Natural killer cell treated with Interleukin-12 subunit alpha and Interleukin-12 subunit beta and Interleukin-15 and Interleukin-18, amount 100 ng/mL, for 72 hours (primary cell): ENCODE results near the gene CHST12. TPM values are rescaled to one million over a fixed set of nuclear protein-coding genes. Genes with fewer than 3 reads are reported as not detected.
"Not testable (repeated sequence)": the region's sequence is repeated elsewhere in the genome, so short reads cannot be mapped to it uniquely, and the experiment has no call there.

ENCODE experiments used
- ATAC-seq, 2 donors: fragments of 150-1000 bp; cut with Tn5 transposase in 1 of 2; sonication (Bioruptor Pico), chemical (Tn5 transposase) in 1 of 2; 2 replicates each; pipeline ENCODE4 v1.10.0; 2021
- DNase-seq: peaks from one replicate; pipeline ENCODE4 v3.0.0; 2022; ENCODE audit warnings: low spot score
- H3K27ac Mint-ChIP-seq, 2 donors: 1 replicate in 1 of 2; 2 replicates in 1 of 2; pipeline ENCODE4 v1.8.0; 2022; ENCODE audit warnings: mixed read lengths in 2 of 2, mild to moderate bottlenecking in 1 of 2, moderate library complexity in 1 of 2
- H3K27me3 Mint-ChIP-seq, 2 donors: 1 replicate in 1 of 2; 2 replicates in 1 of 2; pipeline ENCODE4 v1.8.0; 2022; ENCODE audit warnings: mixed read lengths in 2 of 2
- H3K36me3 Mint-ChIP-seq: one replicate; pipeline ENCODE4 v1.8.0; 2022; ENCODE audit warnings: mixed read lengths
- H3K4me1 Mint-ChIP-seq, 2 donors: 1 replicate in 1 of 2; 2 replicates in 1 of 2; pipeline ENCODE4 v1.8.0; 2022; ENCODE audit warnings: low read depth in 2 of 2, mixed read lengths in 2 of 2, mild to moderate bottlenecking in 1 of 2
- H3K4me3 Mint-ChIP-seq: one replicate; pipeline ENCODE4 v1.8.0; 2022; ENCODE audit warnings: mixed read lengths
- H3K9me3 Mint-ChIP-seq: 2 replicates; pipeline ENCODE4 v1.8.0; 2022; ENCODE audit warnings: mixed read lengths
- total RNA-seq, 2 donors: library from RNA; stranded (reverse); gene quantifications; one replicate each; pipeline ENCODE4 v1.2.3, GENCODE V29; 2022

Gene CHST12
- total RNA-seq, 2 donors from 2014 or later = 29.6 to 31.7 TPM

- Mint-ChIP-seq H3K27me3 (no peaks in the 10 kb centered on the region), H3K4me3 (no peak overlapping the region), H3K27ac (peak overlapping the region; percentile 40 to 90), H3K4me1 (peaks cover 26 to 42% of the 10 kb centered on the region in 2 donors), H3K9me3 (no peaks in the 10 kb centered on the region), H3K36me3 (no peaks in the 10 kb centered on the region)
- ATAC-seq = no peak
- DNase-seq = no peak
These were observed 37.3 kb downstream of the CHST12 start for GRCh38 chr7:2440608-2441245.

GRCh38 chr7:2441430-2442058, 38.1 kb downstream of the CHST12 start:
- Mint-ChIP-seq H3K27ac (peak overlapping the region; percentile 40 to 90), H3K9me3 (no peaks in the 10 kb centered on the region), H3K4me3 (peak overlapping the region; percentile 10), H3K36me3 (no peaks in the 10 kb centered on the region), H3K4me1 (peaks cover 24 to 36% of the 10 kb centered on the region in 2 donors), H3K27me3 (no peaks in the 10 kb centered on the region)
- no peak for ATAC-seq
- no peak for DNase-seq

GRCh38 chr7:2443491-2443890, 40.1 kb downstream of the CHST12 start:
- ATAC-seq (no peak), DNase-seq (no peak)
- Mint-ChIP-seq H3K36me3 (no peaks in the 10 kb centered on the region), H3K4me3 (no peak overlapping the region), H3K4me1 (peaks cover 30 to 31% of the 10 kb centered on the region in 2 donors), H3K27me3 (no peaks in the 10 kb centered on the region), H3K9me3 (no peaks in the 10 kb centered on the region), H3K27ac (no peak overlapping the region)

- peaks cover 24 to 30% of the 10 kb centered on the region in 2 donors for H3K4me1 Mint-ChIP-seq
- no peak overlapping the region for H3K4me3 Mint-ChIP-seq
- DNase-seq = no peak
- ATAC-seq = no peak
- H3K9me3 Mint-ChIP-seq = no peaks in the 10 kb centered on the region
- no peak overlapping the region for H3K27ac Mint-ChIP-seq
- H3K27me3 Mint-ChIP-seq = no peaks in the 10 kb centered on the region
- H3K36me3 Mint-ChIP-seq = no peaks in the 10 kb centered on the region
These were observed 41.1 kb downstream of the CHST12 start for GRCh38 chr7:2444476-2444875.

- no peaks in the 10 kb centered on the region for H3K36me3 Mint-ChIP-seq
- DNase-seq (no peak), ATAC-seq (no peak)
- H3K4me1 Mint-ChIP-seq = peaks cover 23 to 27% of the 10 kb centered on the region in 2 donors
- no peak overlapping the region for H3K4me3 Mint-ChIP-seq
- no peaks in the 10 kb centered on the region for H3K9me3 Mint-ChIP-seq
- no peaks in the 10 kb centered on the region for H3K27me3 Mint-ChIP-seq
- no peak overlapping the region for H3K27ac Mint-ChIP-seq
These were observed 41.6 kb downstream of the CHST12 start for GRCh38 chr7:2445047-2445446.

DNA sequence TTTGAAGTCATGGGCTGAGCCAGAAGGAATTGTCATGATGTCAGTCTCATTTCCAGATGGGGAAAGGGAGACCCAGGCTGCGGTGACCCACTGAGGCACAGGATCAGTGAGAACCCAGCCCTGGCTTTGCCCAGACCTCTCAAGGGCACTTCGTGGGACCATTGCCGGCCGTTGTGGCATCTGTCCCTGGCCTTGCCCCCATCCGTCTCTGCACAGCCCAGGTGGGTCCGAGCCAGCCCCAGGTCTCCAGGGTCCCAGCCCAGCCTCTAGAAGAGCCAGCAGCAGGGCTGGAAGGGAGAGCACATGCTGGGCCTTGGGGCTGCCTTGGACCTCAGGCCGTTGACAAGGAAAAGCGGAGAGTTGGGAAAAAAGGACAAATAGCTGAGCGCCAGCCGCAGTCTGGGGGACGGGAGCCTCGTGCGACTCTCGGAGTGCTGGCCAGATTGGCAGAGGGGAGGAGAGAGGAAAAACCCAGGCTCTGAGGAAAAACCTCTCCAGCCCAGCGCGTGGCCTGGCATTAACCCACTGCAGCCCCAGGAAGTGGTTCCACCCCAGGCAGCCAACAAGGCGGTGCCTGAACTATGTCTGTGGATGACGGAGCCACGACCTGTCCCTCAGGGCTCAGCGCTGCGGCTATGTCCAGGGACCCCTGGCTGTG, 42.6 kb downstream of the CHST12 start:
- H3K4me1 Mint-ChIP-seq = peaks cover 15 to 17% of the 10 kb centered on the region in 2 donors
- H3K36me3 Mint-ChIP-seq = no peaks in the 10 kb centered on the region
- ATAC-seq = no peak
- no peak overlapping the region for H3K27ac Mint-ChIP-seq
- no peak for DNase-seq
- H3K9me3 Mint-ChIP-seq = no peaks in the 10 kb centered on the region
- no peak overlapping the region for H3K4me3 Mint-ChIP-seq
- H3K27me3 Mint-ChIP-seq = no peaks in the 10 kb centered on the region

- no peaks in the 10 kb centered on the region for H3K36me3 Mint-ChIP-seq
- ATAC-seq = no peak
- peaks cover 10 to 11% of the 10 kb centered on the region in 2 donors for H3K4me1 Mint-ChIP-seq
- no peaks in the 10 kb centered on the region for H3K9me3 Mint-ChIP-seq
- no peak overlapping the region for H3K4me3 Mint-ChIP-seq
- H3K27me3 Mint-ChIP-seq = no peaks in the 10 kb centered on the region
- DNase-seq = no peak
- H3K27ac Mint-ChIP-seq = peak overlapping the region in 1 of 2 donors; percentile 87
These were observed 43.3 kb downstream of the CHST12 start for GRCh38 chr7:2446676-2447075.

DNA sequence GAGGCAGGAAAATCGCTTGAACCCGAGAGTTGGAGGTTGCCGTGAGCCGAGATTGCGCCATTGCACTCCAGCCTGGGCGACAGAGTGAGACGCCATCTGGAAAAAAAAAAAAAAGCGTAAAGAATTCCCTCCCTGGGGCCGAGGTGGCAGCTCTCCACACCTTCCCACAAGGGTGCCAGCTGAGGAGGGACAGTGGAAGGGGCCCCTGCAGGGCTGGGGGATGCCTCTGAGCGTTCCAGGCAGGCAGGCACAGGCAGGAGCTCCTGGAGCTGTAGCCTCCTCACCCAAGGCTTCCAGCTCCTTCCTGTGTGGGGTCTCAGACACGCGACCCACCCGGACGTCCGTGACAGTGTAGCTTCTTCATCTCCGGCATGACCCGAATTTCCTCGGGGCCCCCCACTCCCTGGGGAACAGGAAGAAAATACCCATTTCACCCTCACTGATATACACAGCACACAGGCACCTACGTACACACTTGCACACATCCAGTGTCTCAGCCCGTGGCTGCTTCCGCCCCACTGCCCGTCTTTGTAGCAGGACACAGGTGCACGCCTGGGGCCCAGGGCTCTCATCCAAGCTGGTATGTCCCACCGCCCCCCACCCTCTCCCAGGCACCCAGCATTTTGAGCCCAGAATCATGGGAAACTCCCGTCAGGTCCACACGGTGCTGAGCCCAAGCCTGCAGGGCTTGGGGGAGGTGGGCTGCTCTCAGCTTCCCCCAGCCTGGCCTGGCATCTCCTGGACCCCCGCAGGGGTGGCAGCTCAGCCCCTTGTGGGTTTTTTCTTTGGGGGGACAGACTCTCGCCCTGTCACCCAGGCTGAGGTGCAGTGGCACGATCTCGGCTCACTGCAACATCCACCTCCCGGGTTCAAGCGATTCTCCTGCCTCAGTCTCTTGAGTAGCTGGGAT, 47.0 kb downstream of the CHST12 start:
- Mint-ChIP-seq H3K9me3 (no peaks in the 10 kb centered on the region), H3K4me1 (peaks cover 9 to 10% of the 10 kb centered on the region in 2 donors), H3K4me3 (no peak overlapping the region), H3K36me3 (no peaks in the 10 kb centered on the region), H3K27ac (no peak overlapping the region), H3K27me3 (no peaks in the 10 kb centered on the region)
- no peak for ATAC-seq
- no peak for DNase-seq

DNA sequence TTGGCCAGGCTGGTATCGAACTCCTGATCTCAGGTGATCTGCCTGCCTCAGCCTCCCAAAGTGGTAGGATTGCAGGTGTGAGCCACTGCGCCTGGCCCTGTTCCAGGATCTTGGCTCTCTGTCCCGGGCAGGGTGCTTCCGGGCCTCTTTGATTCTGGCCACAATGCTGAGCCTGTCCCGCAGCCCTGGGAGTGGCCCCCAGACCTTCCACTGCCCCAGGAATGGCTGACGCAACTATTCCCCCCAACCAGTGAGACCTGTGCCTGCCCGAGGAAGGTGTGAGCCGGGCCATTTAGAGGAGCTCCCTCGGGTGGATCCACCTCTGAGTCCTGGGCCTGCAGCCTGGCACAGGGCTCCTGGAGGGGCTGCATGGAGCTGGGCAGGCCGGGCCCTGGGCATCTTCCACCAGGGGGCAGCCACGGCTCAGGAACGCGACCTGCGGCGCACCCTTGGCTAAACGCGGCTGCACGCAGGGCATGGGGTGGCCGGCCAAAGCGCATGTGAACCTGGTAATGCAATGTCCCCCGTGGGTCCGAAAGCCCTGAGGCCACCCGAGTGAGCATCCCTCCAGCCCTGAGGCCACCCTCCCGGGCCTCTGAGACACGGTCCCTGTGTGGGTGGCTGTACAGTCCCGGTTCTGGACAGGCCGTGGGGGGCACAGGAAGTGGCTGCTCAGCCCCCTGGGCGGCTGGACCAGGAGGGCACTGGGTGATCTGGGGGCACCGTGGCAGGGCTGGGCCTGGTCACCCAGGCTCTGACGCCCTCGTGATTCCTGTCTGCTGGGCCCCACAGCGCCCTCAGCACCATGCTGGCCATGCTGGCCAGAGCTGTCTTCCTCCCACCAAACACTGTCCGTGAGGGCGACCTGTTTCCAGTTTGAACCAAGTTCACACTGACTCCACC, 48.0 kb downstream of the CHST12 start:
- Mint-ChIP-seq H3K36me3 (no peaks in the 10 kb centered on the region), H3K4me1 (peaks cover 10% of the 10 kb centered on the region in 2 donors), H3K27ac (peak overlapping the region in 1 of 2 donors; percentile 77), H3K9me3 (no peaks in the 10 kb centered on the region), H3K27me3 (no peaks in the 10 kb centered on the region), H3K4me3 (peak overlapping the region; percentile 82)
- peak; percentile 86 for DNase-seq
- ATAC-seq = peak; percentile 91 to 93

DNA sequence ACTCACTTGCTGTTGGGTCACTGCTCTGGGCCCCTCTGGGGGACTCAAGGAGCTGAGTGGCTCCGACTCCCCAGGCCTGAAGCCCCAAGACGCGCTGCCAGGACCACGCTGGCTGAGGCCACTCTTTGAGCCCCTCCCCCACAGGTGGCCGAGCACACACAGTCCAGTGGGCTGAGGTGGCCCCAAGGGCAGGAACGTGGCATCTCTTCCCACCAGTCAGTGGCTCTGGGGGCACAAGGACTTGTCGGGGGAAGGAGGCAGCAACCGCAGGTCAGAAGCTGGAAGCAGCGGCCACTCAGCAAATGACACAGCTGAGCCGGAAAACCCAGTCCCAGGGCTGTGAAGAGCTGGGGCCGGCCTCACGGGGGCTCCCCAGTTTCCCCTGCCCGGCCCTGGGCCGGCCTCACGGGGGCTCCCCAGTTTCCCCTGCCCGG, 48.7 kb downstream of the CHST12 start:
- no peaks in the 10 kb centered on the region for H3K27me3 Mint-ChIP-seq
- peak overlapping the region; percentile 82 for H3K4me3 Mint-ChIP-seq
- peak; percentile 80 for DNase-seq
- H3K9me3 Mint-ChIP-seq = no peaks in the 10 kb centered on the region
- peaks cover 14 to 16% of the 10 kb centered on the region in 2 donors for H3K4me1 Mint-ChIP-seq
- peak overlapping the region in 1 of 2 donors; percentile 77 for H3K27ac Mint-ChIP-seq
- peak; percentile 80 to 84 for ATAC-seq
- H3K36me3 Mint-ChIP-seq = no peaks in the 10 kb centered on the region

GRCh38 chr7:2452643-2453270, 49.3 kb downstream of the CHST12 start:
- Mint-ChIP-seq H3K4me3 (no peak overlapping the region), H3K27me3 (no peaks in the 10 kb centered on the region), H3K9me3 (no peaks in the 10 kb centered on the region), H3K4me1 (peaks cover 17 to 19% of the 10 kb centered on the region in 2 donors), H3K36me3 (no peaks in the 10 kb centered on the region), H3K27ac (no peak overlapping the region)
- no peak for DNase-seq
- ATAC-seq = no peak

DNA sequence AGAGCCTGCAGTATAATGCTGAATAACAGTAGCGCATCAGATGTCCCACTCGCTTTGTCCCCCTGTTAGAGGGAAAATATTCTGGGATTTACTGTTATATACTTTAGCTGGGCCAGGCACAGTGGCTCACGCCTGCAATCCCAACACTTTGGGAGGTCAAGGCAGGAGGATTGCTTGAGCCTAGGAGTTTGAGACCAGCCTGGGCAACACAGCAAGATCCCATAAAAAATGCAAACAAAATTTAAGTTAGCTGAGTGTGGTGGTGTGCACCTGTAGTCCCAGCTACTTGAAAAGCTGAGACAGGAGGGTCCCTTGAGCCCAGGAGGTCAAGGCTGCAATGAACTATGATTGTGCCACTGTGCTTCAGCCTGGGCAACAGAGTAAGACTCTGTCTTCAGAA, 50.4 kb downstream of the CHST12 start:
- not testable (repeated sequence) for ATAC-seq, DNase-seq, H3K9me3 Mint-ChIP-seq, H3K36me3 Mint-ChIP-seq, H3K27ac Mint-ChIP-seq, H3K4me3 Mint-ChIP-seq, H3K27me3 Mint-ChIP-seq
- peaks cover 20 to 21% of the 10 kb centered on the region in 2 donors for H3K4me1 Mint-ChIP-seq
